ENCODE data around the gene CHAT.
A peak's percentile ranks its signal among the peaks of the same experiment; 100 is the strongest.

CHAT gene

GRCh38 chr10:49613882-49614241 is at the start of gene CHAT:
Gene CHAT, plus strand, starts transcription at chr10:49614037. Its CDS starts 153 bp downstream, at chr10:49614190.
- DNase-seq, result no peak

DNA sequence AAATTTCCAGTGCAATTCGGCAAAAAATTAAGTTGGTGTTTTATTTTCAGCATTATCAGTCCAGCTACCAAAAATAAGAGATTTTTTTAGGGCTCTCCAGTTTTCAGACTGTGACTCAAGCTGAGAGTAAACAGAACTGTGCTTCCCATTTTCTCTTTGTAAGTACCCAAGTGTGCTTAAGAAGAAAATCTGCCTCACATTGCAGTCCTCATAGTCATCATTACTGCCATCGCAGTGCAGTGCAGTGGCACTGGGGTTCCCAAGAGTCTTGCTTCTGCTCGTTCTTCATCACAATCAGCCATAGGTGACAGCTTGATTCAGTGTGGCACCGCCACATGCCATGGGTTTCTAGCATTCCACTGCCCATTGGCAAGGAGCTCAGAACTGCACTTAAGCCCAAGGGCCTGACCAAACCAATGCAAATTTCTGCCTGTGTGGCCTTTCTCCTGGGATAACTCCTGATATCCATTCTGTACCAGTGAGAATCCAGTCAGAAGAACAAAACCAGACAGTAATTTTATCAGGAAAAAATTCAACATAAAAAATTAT is 49.3 kb upstream of the CHAT start:
- DNase-seq, result no peak

DNA sequence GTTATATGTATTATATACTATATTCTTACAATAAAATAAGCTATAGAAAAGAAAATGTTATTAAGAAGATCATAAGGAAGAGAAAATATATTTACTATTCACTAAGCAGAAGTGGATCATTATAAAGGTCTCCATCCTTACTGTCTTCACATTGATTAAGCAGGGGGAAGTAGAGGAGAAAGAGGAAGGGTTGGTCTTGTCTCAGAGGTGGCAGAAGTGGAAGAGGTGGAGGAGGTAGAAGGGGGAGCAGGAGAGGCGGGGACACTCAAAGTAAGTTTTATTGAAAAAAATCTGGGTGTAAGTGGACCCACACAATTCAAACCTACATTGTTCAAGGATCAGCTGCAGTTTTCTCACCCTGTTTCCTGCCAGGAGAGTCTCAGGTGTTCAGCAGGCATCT is 46.0 kb upstream of the CHAT start:
- DNase-seq, result no peak

DNA sequence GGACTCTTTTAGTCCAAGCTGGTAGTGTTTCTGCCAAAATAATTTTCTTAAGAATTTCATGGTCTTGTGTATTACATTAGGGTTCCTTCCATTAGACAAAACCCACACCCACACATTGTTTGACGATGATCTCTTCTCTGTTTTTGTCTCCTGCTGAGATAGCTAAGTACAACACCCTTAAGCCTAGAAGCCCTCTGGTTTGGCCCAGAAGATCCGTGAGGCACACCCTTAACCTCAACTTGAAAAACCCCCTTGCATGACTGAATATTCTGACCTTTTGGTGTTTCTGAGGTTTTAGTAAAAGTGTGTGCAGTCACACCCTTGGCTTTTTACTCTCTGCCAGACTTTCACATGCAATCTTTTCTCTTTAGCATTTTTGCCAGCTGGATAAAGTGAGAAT is 45.6 kb upstream of the CHAT start:
- DNase-seq, result no peak

DNA sequence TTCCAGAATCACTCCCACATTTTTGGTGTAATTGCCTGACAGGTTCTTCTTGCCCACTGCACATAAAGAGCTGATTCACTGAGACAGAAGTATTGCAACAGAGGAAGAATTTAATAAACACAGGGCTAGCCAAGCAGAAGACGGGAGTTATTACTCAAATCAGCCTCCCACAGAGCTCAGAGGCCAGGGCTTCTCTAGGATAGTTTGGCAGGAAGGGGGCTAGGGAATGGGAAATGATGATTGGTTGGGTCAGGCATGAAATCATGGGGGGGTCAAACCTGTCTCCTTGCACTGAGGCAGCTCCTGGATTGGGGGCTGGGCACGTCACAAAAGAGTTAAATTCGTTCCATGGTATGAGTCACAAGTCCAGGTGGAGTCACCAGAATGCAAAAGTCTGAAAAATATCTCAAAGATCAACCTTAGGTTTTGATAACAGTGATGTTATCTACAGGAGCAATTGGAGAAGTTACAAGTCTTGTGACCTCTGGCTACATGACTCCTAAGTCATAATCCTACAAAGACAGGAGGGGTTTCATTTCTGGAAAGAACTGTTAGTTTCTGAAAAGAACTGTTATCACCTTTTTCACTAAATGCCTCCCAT is 44.7 kb upstream of the CHAT start:
- DNase-seq, result no peak

DNA sequence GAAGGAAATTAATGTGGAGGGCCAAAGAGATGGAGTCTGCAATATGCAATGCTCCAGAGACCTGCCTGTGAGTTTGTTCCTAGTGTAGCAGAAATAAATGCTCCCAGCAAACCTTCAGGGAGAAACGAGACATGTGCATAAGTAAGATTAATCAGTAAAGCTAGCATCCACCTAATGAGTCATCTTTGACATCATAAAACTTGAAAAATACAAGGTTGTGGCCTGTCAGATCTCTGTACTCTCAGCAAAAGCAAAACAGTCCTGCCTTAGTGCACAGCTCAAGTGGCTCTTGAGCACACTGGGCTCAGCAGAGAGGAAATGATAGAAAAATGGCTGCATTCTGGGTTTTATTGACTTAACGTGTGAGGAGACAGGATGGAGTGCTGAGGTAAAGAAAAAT is 42.4 kb upstream of the CHAT start:
- peak; percentile 12 for DNase-seq

GRCh38 chr10:49572594-49573114 is 41.2 kb upstream of the CHAT start:
- DNase-seq, result no peak

DNA sequence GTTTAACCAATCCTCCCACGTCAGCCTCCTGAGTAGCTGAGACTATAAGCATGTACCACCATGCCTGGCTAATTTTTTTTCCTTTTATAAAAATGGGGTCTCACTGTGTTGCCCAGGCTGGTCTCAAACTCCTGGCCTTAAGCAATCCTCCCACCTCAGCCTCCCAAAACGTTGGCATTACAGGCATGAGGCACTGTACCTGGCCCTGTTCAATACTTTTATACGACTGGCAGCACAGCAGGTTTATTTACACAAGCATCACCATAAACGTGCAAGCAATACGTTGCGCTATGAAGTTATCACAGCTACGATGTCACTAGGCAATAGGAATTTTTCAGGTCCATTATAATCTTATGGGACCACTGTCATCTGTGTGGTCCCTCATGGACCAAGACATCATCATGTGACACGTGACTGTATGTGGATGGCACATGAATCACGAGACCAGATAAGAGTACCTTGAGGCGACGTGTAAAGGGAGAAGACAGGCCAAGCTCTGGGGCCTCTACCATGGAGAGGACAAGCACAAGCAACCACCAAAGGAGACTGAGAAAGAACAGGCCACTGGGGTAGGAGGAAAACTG is 38.3 kb upstream of the CHAT start:
- DNase-seq, result no peak

GRCh38 chr10:49577182-49577925 is 36.5 kb upstream of the CHAT start:
- DNase-seq, result no peak

GRCh38 chr10:49578392-49578791 is 35.4 kb upstream of the CHAT start:
- no peak for DNase-seq

- DNase-seq, result no peak
Observed at GRCh38 chr10:49579621-49580020, 34.2 kb upstream of the CHAT start.

GRCh38 chr10:49585387-49585786 is 28.4 kb upstream of the CHAT start:
- no peak for DNase-seq

DNA sequence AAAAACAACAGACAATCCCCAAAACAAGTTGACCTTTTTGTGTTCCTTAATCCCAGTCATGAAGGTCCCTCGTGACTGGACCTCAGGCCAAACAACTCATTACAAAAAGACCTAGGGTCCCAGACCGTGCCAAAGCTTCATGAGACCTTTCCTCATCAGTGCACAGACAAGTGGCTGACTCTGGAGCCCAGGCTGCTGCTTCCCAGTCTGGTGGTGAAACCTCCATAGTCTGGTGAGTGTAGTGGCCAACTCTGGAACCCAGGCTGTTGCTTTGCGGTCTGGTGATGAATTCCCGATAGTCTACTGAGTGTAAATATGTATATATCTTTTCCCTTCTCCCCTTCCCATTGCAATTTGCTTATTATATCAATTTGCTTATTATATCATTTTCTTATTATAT is 25.9 kb upstream of the CHAT start:
- DNase-seq, result no peak

DNA sequence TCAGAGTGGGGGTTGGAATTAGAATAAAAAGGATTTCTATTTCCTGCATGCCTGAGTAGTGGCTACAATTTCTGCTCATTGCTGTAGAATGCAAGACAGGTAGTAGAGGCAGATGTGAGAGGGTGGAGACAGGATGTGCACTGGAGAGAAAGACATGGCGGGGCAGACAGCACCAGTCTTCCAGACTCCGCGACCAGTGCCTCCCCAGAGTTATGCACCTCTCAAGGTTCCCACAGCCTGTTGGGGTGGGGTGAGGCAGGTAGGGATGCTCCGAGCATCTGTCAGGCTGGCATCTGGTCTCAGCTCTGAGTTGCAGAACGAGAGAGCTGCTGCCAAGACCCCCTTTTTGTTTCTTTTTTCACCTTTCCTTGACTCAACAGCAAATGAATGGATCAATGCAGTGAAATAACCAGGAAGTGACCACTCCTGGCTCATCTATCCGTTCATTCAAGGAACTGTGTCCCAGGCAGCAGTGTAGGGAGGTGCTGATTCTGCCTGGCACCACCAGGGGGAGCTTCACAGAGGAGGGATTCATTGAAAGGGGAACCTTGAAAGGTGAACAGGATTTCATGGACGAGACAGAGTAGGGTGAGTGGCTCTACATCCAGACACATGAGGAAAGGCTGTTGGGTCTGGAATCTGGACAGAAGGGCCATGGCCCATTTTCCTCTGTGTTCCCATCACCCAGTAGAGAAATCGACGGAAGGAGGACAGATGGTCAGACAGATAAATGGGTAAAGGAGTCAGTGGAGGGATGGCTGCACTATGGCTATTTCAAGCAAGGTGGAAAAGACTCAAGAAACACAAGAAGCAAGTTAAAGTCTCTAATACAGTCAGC is 20.9 kb upstream of the CHAT start:
- DNase-seq, result peak; percentile 27

- DNase-seq, result no peak
Observed at GRCh38 chr10:49593564-49593875, 20.3 kb upstream of the CHAT start.

GRCh38 chr10:49593998-49594397 is 19.8 kb upstream of the CHAT start:
- no peak for DNase-seq

GRCh38 chr10:49594594-49594993 is 19.2 kb upstream of the CHAT start:
- peak; percentile 47 for DNase-seq

DNA sequence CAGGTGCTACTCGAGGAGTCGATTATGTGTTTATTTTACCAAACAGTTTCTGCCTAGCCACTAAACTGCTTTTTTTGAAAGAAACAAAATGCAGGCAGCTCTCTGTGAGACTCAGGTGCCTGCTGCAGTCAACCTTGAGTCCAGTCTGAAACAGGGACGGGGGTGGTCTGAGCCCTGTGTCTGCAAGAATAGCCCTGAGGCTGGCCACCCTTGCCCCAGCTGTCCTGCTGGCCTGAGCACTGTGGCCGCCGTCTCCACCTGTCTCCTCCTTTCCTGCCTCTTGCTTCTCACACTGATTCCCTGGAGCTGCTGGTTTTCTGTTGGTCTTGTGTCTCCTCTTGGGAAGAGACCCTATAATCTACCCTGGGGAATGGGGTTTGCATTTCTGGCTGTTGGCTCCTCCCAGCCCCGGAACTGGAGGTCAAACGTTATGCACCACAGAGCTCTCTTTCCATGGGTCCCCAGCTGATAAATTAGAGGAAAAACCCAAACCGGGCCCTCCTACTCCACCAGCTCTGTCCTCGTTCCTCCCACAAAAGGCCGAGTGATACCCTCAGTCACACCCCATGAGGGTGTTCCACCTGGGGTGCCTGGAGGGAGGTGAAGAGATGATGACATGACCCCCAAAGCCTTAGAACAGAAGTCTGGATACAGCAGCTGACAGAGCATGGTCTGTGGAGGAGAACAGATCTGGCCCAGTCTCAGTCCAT is 18.7 kb upstream of the CHAT start:
- no peak for DNase-seq

DNA sequence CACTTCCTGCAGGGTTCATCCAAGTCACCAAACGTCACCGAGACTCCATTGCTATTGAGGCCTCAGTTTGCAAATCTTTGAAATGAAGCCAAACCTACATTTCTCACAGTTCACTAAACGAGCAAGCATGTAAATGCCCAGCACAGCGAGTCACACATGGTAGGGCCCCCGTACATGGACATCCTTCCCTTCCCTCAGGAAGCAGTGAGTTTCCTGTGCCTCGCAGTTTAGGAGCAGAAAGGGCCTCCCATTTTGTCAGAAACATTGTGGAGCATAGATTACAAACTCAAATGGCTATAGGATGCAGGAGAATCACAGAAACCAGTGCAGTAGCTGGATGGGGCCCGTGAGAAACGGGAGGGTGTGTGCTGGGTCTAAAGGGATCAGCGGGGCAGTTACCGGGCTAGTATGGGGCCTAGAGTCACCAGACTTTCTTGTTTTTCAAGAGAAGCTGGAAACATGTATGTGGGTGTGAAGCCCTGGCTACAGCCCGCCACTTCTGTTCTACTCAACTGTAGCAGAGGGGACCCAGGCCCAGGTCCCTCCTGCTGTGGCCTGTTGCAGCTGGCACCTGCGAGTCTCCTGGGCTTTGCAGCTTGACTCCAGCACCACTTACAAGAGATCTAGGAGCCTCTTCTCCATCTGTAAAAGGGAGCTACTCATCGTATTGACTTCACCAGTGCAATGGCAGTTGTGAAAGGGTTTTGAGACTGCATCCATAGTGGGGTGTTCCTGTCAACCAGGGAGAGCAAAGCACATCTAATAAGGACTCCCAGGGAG is 17.9 kb upstream of the CHAT start:
- no peak for DNase-seq

DNA sequence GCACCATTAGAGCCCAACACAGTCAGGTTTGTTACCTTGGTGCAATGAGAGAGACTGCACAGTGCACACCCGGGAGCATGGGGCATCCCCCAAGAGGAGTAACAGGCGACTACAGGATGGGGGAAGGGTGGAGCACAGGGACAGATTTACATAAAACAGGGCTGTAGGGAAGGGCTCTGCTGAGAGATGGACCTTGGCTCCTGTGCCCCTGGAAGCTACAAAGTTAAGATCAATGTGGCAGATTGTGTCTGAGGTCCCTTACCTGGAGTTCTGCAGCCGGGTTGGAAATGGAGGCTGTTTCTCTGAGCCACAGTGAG is 17.4 kb upstream of the CHAT start:
- DNase-seq, result no peak

DNA sequence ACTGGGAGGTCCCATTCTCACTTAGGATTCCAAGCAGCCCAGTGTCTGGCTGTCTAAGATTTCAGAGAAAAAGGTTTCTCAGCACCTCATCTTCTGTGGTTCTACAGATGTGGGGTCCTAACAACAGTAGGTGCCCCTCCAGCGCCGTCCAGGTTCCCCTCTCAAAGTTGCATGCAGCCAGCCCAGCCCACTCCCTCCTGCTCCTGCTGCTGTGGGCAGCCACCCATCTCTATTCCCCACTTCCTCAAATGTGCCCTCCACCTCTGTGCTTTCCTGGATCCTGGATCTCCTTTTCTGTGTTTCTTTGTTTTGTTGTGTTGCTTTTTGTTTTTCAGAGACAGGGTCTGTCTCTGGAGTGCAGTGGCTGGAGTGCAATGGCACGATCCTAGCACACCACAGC is 17.0 kb upstream of the CHAT start:
- no peak for DNase-seq

Measured in NCI-H1092 treated with DMSO at 0.1 percent for 48 hours (cell line).